Mucosa of rectum (tissue), 2 donors: ENCODE data around the gene APBA1.
A peak's percentile ranks its signal among the peaks of the same experiment; 100 is the strongest.

ENCODE experiments used
- H3K27ac ChIP-seq, 2 donors: one replicate each; pipeline ENCODE4 v1.7.0; 2013; ENCODE audit warnings: inconsistent platforms in 2 of 2, low read depth in 2 of 2, low read length in 2 of 2
- H3K27me3 ChIP-seq, 2 donors: one replicate each; pipeline ENCODE4 v1.7.0; 2013; ENCODE audit warnings: low read length in 2 of 2; ENCODE audit not compliant: control insufficient read depth in 2 of 2, insufficient read depth in 2 of 2
- H3K36me3 ChIP-seq, 2 donors: one replicate each; pipeline ENCODE4 v1.7.0; 2013; ENCODE audit warnings: low read length in 2 of 2; ENCODE audit not compliant: control insufficient read depth in 2 of 2, insufficient read depth in 2 of 2
- H3K4me1 ChIP-seq, 2 donors: one replicate each; pipeline ENCODE4 v1.7.0; 2013; ENCODE audit warnings: low read length in 2 of 2, mild to moderate bottlenecking in 1 of 2; ENCODE audit not compliant: control insufficient read depth in 2 of 2, insufficient read depth in 2 of 2
- H3K4me3 ChIP-seq, 2 donors: one replicate each; pipeline ENCODE4 v1.7.0; 2013; ENCODE audit warnings: low read length in 2 of 2
- H3K9ac ChIP-seq, 2 donors: one replicate each; pipeline ENCODE4 v1.7.0; 2013; ENCODE audit warnings: low read length in 2 of 2, low read depth in 1 of 2, mild to moderate bottlenecking in 1 of 2
- H3K9me3 ChIP-seq, 2 donors: one replicate each; pipeline ENCODE4 v1.7.0; 2013; ENCODE audit warnings: low read length in 2 of 2; ENCODE audit not compliant: control insufficient read depth in 2 of 2
- donor health status: healthy.
- donor health status: Normal muscosa, but diverticular disease.

APBA1 gene

GRCh38 chr9:69472101-69472620 is 200.0 kb downstream of the APBA1 start:
- Histone ChIP-seq H3K27ac (no peak overlapping the region), H3K4me1 (peaks cover 25 to 26% of the 10 kb centered on the region in 2 donors), H3K27me3 (no peaks in the 10 kb centered on the region), H3K4me3 (no peak overlapping the region), H3K36me3 (peaks cover 0 to 3% of the 10 kb centered on the region in 2 donors), H3K9ac (no peak overlapping the region), H3K9me3 (no peaks in the 10 kb centered on the region)

GRCh38 chr9:69471433-69471832 is 200.7 kb downstream of the APBA1 start:
- H3K4me1 ChIP-seq = peaks cover 24 to 25% of the 10 kb centered on the region in 2 donors
- no peaks in the 10 kb centered on the region for H3K27me3 ChIP-seq
- peak overlapping the region; percentile 78 to 84 for H3K27ac ChIP-seq
- no peak overlapping the region for H3K4me3 ChIP-seq
- no peaks in the 10 kb centered on the region for H3K9me3 ChIP-seq
- peaks cover 0 to 5% of the 10 kb centered on the region in 2 donors for H3K36me3 ChIP-seq
- H3K9ac ChIP-seq = no peak overlapping the region

- Histone ChIP-seq H3K36me3 (peaks cover 0 to 8% of the 10 kb centered on the region in 2 donors), H3K4me1 (peaks cover 23% of the 10 kb centered on the region in 2 donors), H3K27me3 (no peaks in the 10 kb centered on the region), H3K9ac (no peak overlapping the region), H3K9me3 (no peaks in the 10 kb centered on the region), H3K27ac (peak overlapping the region; percentile 78 to 84), H3K4me3 (peak overlapping the region in 1 of 2 donors; percentile 23)
Observed at GRCh38 chr9:69470186-69470977, 201.8 kb downstream of the APBA1 start.

GRCh38 chr9:69469136-69469535 is 203.0 kb downstream of the APBA1 start:
- H3K4me1 ChIP-seq = peaks cover 20 to 23% of the 10 kb centered on the region in 2 donors
- H3K27ac ChIP-seq = peak overlapping the region in 1 of 2 donors; percentile 84
- H3K27me3 ChIP-seq = no peaks in the 10 kb centered on the region

GRCh38 chr9:69468380-69468779 is 203.8 kb downstream of the APBA1 start:
- Histone ChIP-seq H3K4me3 (no peak overlapping the region), H3K4me1 (peaks cover 20 to 23% of the 10 kb centered on the region in 2 donors), H3K36me3 (peaks cover 0 to 8% of the 10 kb centered on the region in 2 donors), H3K9me3 (no peaks in the 10 kb centered on the region), H3K9ac (no peak overlapping the region), H3K27ac (no peak overlapping the region), H3K27me3 (no peaks in the 10 kb centered on the region)

More at GRCh38 chr9:69469136-69469535, 203.0 kb downstream of the APBA1 start:
- no peak overlapping the region for H3K9ac ChIP-seq
- no peaks in the 10 kb centered on the region for H3K9me3 ChIP-seq
- H3K36me3 ChIP-seq = peaks cover 0 to 8% of the 10 kb centered on the region in 2 donors
- H3K4me3 ChIP-seq = no peak overlapping the region

GRCh38 chr9:69466151-69466550 is 206.0 kb downstream of the APBA1 start:
- no peak overlapping the region for H3K27ac ChIP-seq
- no peak overlapping the region for H3K4me3 ChIP-seq
- H3K9ac ChIP-seq = no peak overlapping the region
- H3K27me3 ChIP-seq = no peaks in the 10 kb centered on the region
- H3K4me1 ChIP-seq = peaks cover 15 to 17% of the 10 kb centered on the region in 2 donors
- peaks cover 0 to 8% of the 10 kb centered on the region in 2 donors for H3K36me3 ChIP-seq
- H3K9me3 ChIP-seq = no peaks in the 10 kb centered on the region

- Histone ChIP-seq H3K27ac (no peak overlapping the region), H3K4me1 (peaks cover 9 to 11% of the 10 kb centered on the region in 2 donors), H3K9ac (no peak overlapping the region), H3K4me3 (no peak overlapping the region), H3K9me3 (no peaks in the 10 kb centered on the region), H3K36me3 (peaks cover 0 to 8% of the 10 kb centered on the region in 2 donors), H3K27me3 (no peaks in the 10 kb centered on the region)
Observed at GRCh38 chr9:69465473-69465872, 206.7 kb downstream of the APBA1 start.

- H3K9me3 ChIP-seq = no peaks in the 10 kb centered on the region
- H3K4me1 ChIP-seq = peaks cover 0 to 3% of the 10 kb centered on the region in 2 donors
- H3K27ac ChIP-seq = no peak overlapping the region
- H3K4me3 ChIP-seq = no peak overlapping the region
- no peak overlapping the region for H3K9ac ChIP-seq
- H3K27me3 ChIP-seq = no peaks in the 10 kb centered on the region
- H3K36me3 ChIP-seq = peaks cover 0 to 8% of the 10 kb centered on the region in 2 donors
Observed at GRCh38 chr9:69463497-69464068, 208.6 kb downstream of the APBA1 start.

- peaks cover 0 to 5% of the 10 kb centered on the region in 2 donors for H3K36me3 ChIP-seq
- H3K4me3 ChIP-seq = no peak overlapping the region
- no peaks in the 10 kb centered on the region for H3K27me3 ChIP-seq
- H3K9me3 ChIP-seq = no peaks in the 10 kb centered on the region
- no peaks in the 10 kb centered on the region for H3K4me1 ChIP-seq
- no peak overlapping the region for H3K9ac ChIP-seq
- no peak overlapping the region for H3K27ac ChIP-seq
Observed at GRCh38 chr9:69462394-69462793, 209.8 kb downstream of the APBA1 start.
